NCI-H510A (cell line): ENCODE data around the gene HOXB8.

Experiments used
- DNase-seq: peaks from one replicate; lab custom pipeline; 2025; lab: John Stamatoyannopoulos, UW

HOXB8 gene

DNA sequence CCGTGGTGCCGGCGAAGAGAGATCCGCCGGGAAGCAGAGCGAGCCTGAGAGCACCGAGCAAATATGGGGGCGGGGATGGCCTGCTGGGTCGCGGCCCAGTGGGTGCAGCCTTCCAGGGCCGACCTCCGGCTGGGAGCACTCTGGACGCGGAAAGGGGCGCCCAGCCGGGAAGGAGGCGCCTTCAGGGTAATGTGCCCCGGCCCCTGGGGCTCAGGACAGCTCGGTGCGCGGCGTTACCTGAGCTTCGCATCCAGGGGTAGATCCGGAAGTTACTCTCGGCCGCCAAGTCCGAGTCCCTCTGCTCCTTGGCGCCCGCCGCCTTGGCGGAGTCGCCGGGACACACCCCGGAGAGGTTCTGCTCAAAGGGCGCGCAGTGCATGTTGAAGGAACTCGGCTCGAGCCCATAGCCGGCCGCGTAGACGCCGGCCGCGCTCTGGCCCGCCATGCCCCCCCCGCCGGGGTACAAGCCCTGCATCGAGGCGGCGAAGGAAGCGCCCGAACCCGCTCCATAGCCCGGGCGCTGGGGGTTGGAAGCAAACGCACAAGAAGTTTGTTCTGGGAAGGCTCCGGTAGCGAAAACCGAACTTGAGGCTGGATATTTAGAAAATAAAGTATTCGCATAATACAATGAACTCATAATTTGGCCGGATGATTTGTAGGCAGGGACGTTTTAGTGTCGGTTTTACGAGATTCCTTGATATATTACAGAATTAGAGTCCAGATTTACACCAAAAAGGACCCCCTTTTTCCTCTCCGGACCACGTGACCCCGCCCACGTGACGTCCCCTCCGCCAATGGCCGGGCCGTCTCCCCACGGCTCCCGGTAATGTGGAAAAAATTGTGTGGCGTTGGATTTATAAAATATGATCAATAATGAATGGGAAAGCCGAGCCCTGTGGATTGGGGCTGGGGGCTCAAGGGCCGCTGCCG lies 4.5 kb downstream of the HOXB8 start, which contains the start of gene HOXB7:
HOXB7 (minus strand) TSS at position 736 of the 930 bp plus-strand sequence; CDS start at position 637, 99 bp downstream.
- peak; percentile 84 for DNase-seq

- no peak for DNase-seq
Observed at GRCh38 chr17:48609759-48610281, 5.3 kb downstream of the HOXB8 start.

- DNase-seq: no peak
Observed at GRCh38 chr17:48609033-48609432, 6.1 kb downstream of the HOXB8 start.

DNA sequence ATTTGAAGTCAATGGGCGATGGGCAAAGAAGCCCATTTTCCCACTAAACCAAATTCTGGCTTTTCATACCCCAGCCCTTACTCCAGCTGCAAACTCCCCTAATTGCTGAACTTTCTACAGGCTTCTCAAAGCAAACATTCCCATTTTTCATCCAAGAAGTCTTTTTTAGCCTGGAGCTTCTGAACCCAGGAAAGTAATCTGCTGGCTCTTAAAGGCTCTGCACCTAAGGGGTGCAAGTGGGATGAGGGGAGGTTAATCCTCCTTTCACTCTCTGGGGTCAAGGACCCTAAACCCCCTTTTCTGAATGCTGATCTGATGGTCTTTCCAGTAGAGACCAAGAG lies 6.6 kb downstream of the HOXB8 start:
- no peak for DNase-seq

GRCh38 chr17:48606892-48607614 lies 8.0 kb downstream of the HOXB8 start:
- DNase-seq: no peak

- DNase-seq: no peak
Observed at GRCh38 chr17:48605991-48606891, 8.9 kb downstream of the HOXB8 start.

DNA sequence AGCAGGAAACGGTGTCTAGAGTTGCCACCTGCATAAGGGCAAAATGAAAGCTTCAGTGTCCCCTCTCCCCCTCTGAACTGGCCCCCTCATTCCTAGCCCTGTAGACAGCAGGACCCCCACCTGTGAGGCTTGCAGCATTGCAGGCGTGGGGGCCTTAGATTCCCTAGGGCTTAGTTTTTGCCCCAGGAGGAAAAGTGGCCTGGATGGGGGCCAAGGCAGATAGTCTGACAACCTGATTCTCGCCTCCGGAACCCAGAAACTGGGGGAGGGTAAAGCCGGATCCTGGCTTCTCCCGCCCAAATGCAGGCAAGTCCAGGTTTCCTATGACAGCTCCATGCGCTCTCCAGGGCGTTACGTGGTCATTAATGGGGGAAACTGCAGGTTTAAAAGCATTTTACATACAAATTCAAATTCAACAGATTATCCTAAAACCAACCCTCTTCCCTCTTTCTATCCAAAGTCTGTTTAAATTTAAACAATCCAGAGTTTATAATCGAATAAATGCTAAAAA lies 9.6 kb downstream of the HOXB8 start:
- DNase-seq: no peak

- no peak for DNase-seq
Observed at GRCh38 chr17:48604770-48605329, 10.2 kb downstream of the HOXB8 start, which contains the start of gene HOXB6. HOXB6 (minus strand) TSS chr17:48604986; CDS start chr17:48598150, 6,836 bp downstream.

DNA sequence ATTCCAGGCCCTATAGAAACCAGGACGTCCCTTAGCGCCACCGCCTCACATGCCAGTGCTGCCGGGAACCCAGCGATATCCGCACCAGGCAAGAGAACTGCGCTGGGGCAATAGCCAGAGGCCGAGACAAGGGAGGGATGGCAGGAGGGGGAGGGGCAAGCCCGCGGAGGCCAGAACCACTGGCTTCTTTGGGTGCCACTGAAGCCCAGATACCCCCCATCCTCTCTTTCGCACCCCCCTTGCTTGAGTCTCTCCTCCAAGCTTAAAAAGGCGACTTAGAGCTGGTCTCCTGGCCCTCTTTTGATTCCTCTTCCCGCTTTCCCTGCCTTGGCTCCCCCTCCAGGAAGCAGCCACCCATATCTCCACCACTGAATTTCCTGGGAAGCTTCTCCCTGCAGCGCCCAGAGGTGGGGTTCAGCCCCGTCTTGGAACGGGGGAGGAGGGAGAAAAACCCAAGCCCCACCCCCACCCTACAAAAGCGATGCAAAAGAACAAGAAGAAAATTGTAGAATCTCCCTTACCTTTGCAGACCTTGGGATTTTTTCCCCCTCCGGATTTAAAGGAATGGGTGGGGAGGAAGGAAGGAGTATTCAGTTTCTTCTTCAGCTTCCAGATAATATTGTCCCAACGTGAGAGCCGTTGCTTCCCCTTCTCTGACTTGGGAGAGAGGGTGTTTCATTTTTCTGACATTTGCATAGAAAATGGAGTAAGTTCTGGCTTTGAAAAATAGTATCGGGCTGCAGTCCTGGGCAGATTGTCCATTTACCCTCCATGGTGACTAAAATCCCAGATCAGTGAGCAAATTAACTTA lies 10.9 kb downstream of the HOXB8 start:
- no peak for DNase-seq

- DNase-seq: no peak
Observed at GRCh38 chr17:48601539-48602425, 13.3 kb downstream of the HOXB8 start.

DNA sequence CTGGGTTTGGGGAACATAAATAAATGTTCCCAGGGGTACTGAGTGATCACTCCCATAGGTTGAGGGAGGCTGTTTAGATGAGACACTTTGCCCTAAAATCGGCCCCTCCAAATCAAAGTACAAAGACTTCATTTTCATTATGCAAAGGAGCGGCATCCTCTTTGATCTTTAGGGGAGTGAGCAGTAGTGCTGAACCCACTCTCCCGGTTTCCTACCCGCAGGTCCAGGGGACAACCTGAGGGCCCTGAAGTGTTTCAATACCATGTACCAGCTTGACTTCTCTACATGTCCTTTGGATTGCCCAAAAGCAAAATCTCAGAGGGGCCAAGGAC lies 13.9 kb downstream of the HOXB8 start:
- DNase-seq: no peak

DNA sequence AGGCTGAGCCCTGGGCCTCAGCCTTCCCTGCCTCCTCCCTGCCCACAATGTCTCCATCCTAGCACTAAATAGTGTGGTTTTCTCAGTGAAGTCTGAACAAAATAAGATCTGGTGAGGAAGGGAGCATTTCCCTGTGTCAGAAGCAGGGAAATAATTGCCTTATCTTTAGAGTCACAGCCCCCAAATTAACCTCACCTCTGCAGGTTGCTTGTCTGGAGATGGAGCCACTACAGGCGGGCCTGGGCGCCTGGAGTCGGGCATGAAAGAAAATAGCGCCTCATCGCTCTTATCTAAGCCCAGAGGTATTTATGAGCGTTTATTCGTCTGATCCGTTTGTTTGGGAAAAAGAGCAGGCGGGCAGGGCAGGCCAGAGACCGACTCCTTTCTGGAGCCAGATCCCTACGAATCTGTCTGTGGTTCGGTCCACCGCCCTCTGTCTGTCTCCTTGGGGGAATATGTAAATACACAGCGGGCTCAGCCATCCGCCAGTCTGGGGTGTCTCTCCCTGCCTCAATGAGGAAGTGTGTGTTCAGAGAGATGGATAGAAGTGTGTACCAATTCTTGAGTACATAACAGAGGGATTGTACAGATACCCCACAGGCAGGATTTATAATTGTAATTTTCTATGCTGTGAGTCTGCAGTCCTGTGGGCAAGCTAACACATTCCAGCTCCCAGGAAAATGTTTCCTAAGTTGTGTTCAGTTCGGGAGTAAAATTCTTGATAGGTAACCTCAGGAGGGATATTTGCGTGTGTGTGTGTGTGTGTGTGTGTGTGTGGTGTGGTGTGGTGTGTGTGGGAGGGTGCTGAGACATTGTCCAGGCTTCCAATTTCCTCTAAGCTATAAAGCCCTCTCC lies 14.6 kb downstream of the HOXB8 start:
- DNase-seq: no peak

- DNase-seq: no peak
Observed at GRCh38 chr17:48599354-48599753, 15.7 kb downstream of the HOXB8 start.

- DNase-seq: no peak
Observed at GRCh38 chr17:48598736-48599135, 16.4 kb downstream of the HOXB8 start.

GRCh38 chr17:48597778-48598631 lies 17.1 kb downstream of the HOXB8 start:
- DNase-seq: peak; percentile 70

DNA sequence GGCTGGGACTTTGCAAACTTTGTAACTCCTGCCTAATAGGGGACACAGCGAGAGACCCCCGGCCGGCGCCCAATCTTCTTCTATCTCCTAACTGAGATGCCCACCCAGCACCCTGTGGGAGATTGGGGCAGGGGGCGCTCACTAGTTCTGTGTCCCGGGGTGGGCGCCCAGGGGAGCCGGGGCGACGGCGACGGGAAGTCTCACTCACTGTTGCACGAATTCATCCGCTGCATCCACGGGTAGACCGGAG lies 17.6 kb downstream of the HOXB8 start:
- no peak for DNase-seq

- DNase-seq: no peak
Observed at GRCh38 chr17:48596735-48597527, 18.2 kb downstream of the HOXB8 start.
